Endothelial cell of umbilical vein (primary cell): ENCODE measurements around the gene DHRS12. TPM values are rescaled to one million over a fixed set of nuclear protein-coding genes. Genes with fewer than 3 reads are reported as not detected.

Experiments
- BruUV-seq: library from RNA; stranded (reverse); fragments of 400-500 nt; replicated peaks from 2 replicates; lab custom pipeline; 2021; lab: Mats Ljungman, UMichigan
- CTCF ChIA-PET: fragments of 300-600, 350-600 bp; sonication (Branson Sonifier 250); formaldehyde crosslinking; loops from one replicate; lab custom pipeline; 2021; ENCODE audit warnings: antibody characterized with exemption, inconsistent platforms; lab: Charles Lee
- POLR2A ChIA-PET: fragments of 300-600, 350-600 bp; sonication (Branson Sonifier 250); formaldehyde crosslinking; loops from one replicate; lab custom pipeline; 2021; ENCODE audit warnings: antibody characterized with exemption, inconsistent platforms; lab: Charles Lee
- DNase-seq: peaks from one replicate; pipeline ENCODE4 v3.0.0-alpha.2; 2011; ENCODE audit warnings: low read depth, low spot score
- FAIRE-seq: peaks from 2 replicates; lab custom pipeline; 2011; peaks lifted over from hg19 to GRCh38; lab: Jason Lieb, UNC
- H2AFZ ChIP-seq: 2 replicates; pipeline ENCODE4 v1.6.0; 2012; ENCODE audit warnings: low read depth, low read length, control low read depth, inconsistent platforms
- H3K27ac ChIP-seq: 2 replicates; pipeline ENCODE4 v1.5.1; 2011; ENCODE audit warnings: low read depth, mild to moderate bottlenecking, control low read depth, low read length, moderate library complexity; ENCODE audit not compliant: insufficient read depth
- H3K27me3 ChIP-seq, 2 experiments: 2 replicates each; pipeline versions ENCODE4 v1.6.0 to v1.6.1; 2011; ENCODE audit warnings: low read length in 2 of 2, mixed read lengths in 1 of 2; ENCODE audit not compliant: control insufficient read depth in 2 of 2, insufficient read depth in 2 of 2
- H3K36me3 ChIP-seq, 2 experiments: 2 replicates in 1 of 2; 3 replicates in 1 of 2; pipeline ENCODE4 v1.5.1; 2011; ENCODE audit warnings: low read length in 2 of 2, mild to moderate bottlenecking in 1 of 2, moderate library complexity in 1 of 2; ENCODE audit not compliant: control insufficient read depth in 2 of 2, insufficient read depth in 2 of 2; ENCODE audit errors: extremely low read depth in 1 of 2
- H3K4me1 ChIP-seq: 3 replicates; pipeline ENCODE4 v1.5.1; 2011; ENCODE audit warnings: mild to moderate bottlenecking, low read length; ENCODE audit not compliant: control insufficient read depth, insufficient read depth; ENCODE audit errors: extremely low read depth
- H3K4me2 ChIP-seq: 2 replicates; pipeline ENCODE4 v1.6.1; 2011; ENCODE audit warnings: low read length, control low read depth, mixed read lengths; ENCODE audit not compliant: insufficient read depth
- H3K4me3 ChIP-seq, 3 experiments: fragments of 200-600 bp in 1 of 3; sonication (generic), shearing (Covaris generic) in 1 of 3; replicated peaks in 1 of 3; 2 replicates each; pipeline ENCODE4 v1.5.1; 2011 to 2016; ENCODE audit warnings: control low read depth in 3 of 3, low read length in 3 of 3, mild to moderate bottlenecking in 2 of 3, inconsistent platforms in 1 of 3, low read depth in 1 of 3, moderate library complexity in 1 of 3; ENCODE audit not compliant: insufficient read depth in 1 of 3
- H3K79me2 ChIP-seq: 2 replicates; pipeline ENCODE4 v1.6.0; 2012; ENCODE audit warnings: low read length, inconsistent platforms; ENCODE audit not compliant: control insufficient read depth, insufficient read depth
- H3K9ac ChIP-seq: replicated peaks from 2 replicates; pipeline ENCODE3; 2011; ENCODE audit warnings: low read length, control low read depth; ENCODE audit not compliant: insufficient read depth; ENCODE audit errors: extremely low read depth
- H3K9me1 ChIP-seq: replicated peaks from 3 replicates; pipeline ENCODE4 v1.6.0; 2011; ENCODE audit warnings: mild to moderate bottlenecking, low read length; ENCODE audit not compliant: control insufficient read depth, insufficient read depth; ENCODE audit errors: extremely low read depth
- H3K9me3 ChIP-seq: replicated peaks from 2 replicates; pipeline ENCODE4 v1.5.1; 2012; ENCODE audit warnings: low read length, inconsistent platforms; ENCODE audit not compliant: control insufficient read depth, insufficient read depth
- H4K20me1 ChIP-seq: replicated peaks from 2 replicates; pipeline ENCODE3; 2011; ENCODE audit warnings: mild to moderate bottlenecking, low read length; ENCODE audit not compliant: control insufficient read depth, insufficient read depth; ENCODE audit errors: extremely low read depth
- CTCF ChIP-seq, 2 donors: IDR thresholded peaks; 1 replicate in 1 of 2; 2 replicates in 1 of 2; pipeline ENCODE4 v1.5.1; 2011; ENCODE audit warnings: low read length in 2 of 2, mild to moderate bottlenecking in 2 of 2, moderate library complexity in 2 of 2, control low read depth in 1 of 2, inconsistent platforms in 1 of 2, low read depth in 1 of 2; ENCODE audit not compliant: insufficient read depth in 1 of 2; ENCODE audit errors: extremely low read depth in 1 of 2
- EZH2 ChIP-seq: IDR thresholded peaks from 2 replicates; pipeline ENCODE4 v1.6.1; 2012; ENCODE audit warnings: borderline replicate concordance, low read depth, mild to moderate bottlenecking, moderate library complexity, low read length, inconsistent platforms; ENCODE audit not compliant: severe bottlenecking
- FOS ChIP-seq: IDR thresholded peaks from 2 replicates; pipeline ENCODE4 v1.6.1; 2011; ENCODE audit warnings: mild to moderate bottlenecking, low read length, moderate library complexity, borderline replicate concordance; ENCODE audit not compliant: insufficient read depth
- GATA2 ChIP-seq: IDR thresholded peaks from 2 replicates; pipeline ENCODE4 v1.7.0; 2011; ENCODE audit warnings: low read depth, mild to moderate bottlenecking, moderate library complexity, mixed read lengths, low read length; ENCODE audit not compliant: insufficient read length, insufficient read depth
- JUN ChIP-seq: IDR thresholded peaks from 2 replicates; pipeline ENCODE4 v1.6.1; 2011; ENCODE audit warnings: borderline replicate concordance, low read depth; ENCODE audit not compliant: insufficient read length, insufficient read depth
- MYC ChIP-seq: IDR thresholded peaks from one replicate; pipeline ENCODE4 v1.6.1; 2011; ENCODE audit warnings: mild to moderate bottlenecking, low read depth, low read length
- POLR2A ChIP-seq: IDR thresholded peaks from 2 replicates; pipeline ENCODE4 v1.6.1; 2012; ENCODE audit warnings: low read depth, mild to moderate bottlenecking, control low read depth, low read length
- POLR2AphosphoS5 ChIP-seq: IDR thresholded peaks from 2 replicates; pipeline ENCODE4 v1.6.1; 2012; ENCODE audit warnings: low read depth, mild to moderate bottlenecking, control low read depth, low read length, moderate library complexity; ENCODE audit not compliant: insufficient read depth
- dilution Hi-C: fragments of 300-500 bp; cut with MboI; formaldehyde crosslinking; loops from one replicate; pipeline ENCODE4 v1.15.0; 2019; ENCODE audit warnings: low sequenced_read_pairs; ENCODE audit not compliant: extremely low pct_ligation_motif_present
- intact Hi-C: fragments of 100-400 bp; cut with micrococcal nuclease; formaldehyde crosslinking; loops from one replicate; pipeline ENCODE4 v1.10.0; 2022
- polyA plus RNA-seq, 4 experiments: library from polyadenylated mRNA; depleted of rRNA in 3 of 4; stranded (reverse) in 3 of 4; unstranded in 1 of 4; fragments of >200 nt; gene quantifications; 2 replicates each; pipeline versions ENCODE4 v1.2.1 to v1.2.3, GENCODE V29; 2011 to 2012; ENCODE audit warnings: missing spikeins in 1 of 4
- total RNA-seq: library from RNA; stranded (reverse); gene quantifications from 2 replicates; pipeline ENCODE4 v1.2.3, GENCODE V29; 2021
- TF ChIP-seq, protein P1 (sequence below): IDR thresholded peaks from 2 replicates; pipeline ENCODE4 v1.6.1; 2011; ENCODE audit not compliant: insufficient read depth, insufficient read length

The DHRS12 gene
- total and polyA plus RNA-seq, 2 donors (not counting 3 experiments of a cell fraction or from before 2014, with no cell fraction given) = 8.9 to 9.1 TPM

DNA sequence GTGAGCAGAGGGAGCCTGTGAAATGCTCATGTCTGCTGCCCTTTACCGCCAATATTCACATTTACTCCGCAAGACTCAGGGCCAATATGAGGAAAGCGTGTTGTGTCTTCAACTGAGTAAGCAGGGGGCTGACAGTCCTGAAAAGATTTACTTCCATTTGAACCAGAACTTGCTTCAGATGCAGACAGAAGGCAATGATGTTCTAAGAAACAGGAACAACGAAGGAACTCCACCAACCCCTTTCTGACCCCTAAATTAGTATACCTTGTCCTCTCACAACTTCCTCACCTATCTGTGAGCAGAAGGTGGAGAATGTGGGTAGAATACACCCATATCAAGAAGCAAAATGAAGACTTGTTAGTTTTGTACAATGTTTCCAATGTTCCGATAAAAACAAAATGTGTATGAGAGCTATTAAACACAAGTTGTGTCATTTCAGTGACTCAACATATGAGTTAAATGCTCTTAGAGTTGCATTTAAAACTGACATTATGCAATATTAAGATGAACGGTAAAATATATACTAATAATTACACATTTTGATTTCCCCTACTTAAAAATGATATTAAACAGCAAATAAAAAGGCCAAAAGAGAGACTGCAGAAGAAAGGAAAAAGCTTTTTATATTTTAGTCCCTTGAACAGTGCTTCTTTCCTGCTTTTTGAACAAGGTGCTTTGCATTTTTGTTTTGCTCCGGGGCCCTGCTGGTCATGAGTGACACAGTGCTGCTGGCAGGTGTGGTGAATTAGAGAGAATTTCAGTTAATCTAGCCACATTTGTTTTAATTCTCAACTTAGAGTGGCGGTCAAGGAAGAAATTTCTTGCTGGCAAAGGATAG is 25.0 kb upstream of the DHRS12 start:
- ChIA-PET POLR2A (no interaction called here), CTCF (interaction anchor here (0.9 to 4.0 kb wide), 4 partner anchors 13 to 703 kb away, joined by 3 to 19 read pairs (median 4); no protein-coding TSS in a partner anchor)
- Histone ChIP-seq H3K36me3 (no peaks in the 10 kb centered on the region), H2AFZ (no peak overlapping the region), H4K20me1 (no peaks in the 10 kb centered on the region), H3K4me1 (no peaks in the 10 kb centered on the region), H3K9ac (no peak overlapping the region), H3K9me3 (no peaks in the 10 kb centered on the region), H3K4me2 (no peak overlapping the region), H3K27ac (no peak overlapping the region), H3K27me3 (peaks cover 0 to 8% of the 10 kb centered on the region in 2 experiments), H3K4me3 (no peak overlapping the region), H3K79me2 (no peaks in the 10 kb centered on the region), H3K9me1 (no peaks in the 10 kb centered on the region)
- no peak for FAIRE-seq
- BruUV-seq = no TSS peak
- intact Hi-C loops = no loop called here
- DNase-seq = no peak
- TF ChIP-seq, protein P1, sequence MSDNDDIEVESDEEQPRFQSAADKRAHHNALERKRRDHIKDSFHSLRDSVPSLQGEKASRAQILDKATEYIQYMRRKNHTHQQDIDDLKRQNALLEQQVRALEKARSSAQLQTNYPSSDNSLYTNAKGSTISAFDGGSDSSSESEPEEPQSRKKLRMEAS = no peak
- no peak for TF ChIP-seq POLR2AphosphoS5
- no peak for TF ChIP-seq GATA2
- TF ChIP-seq EZH2 = no peak
- TF ChIP-seq CTCF (IDR thresholded peaks at IDR 0.05; ENCODE audit: extremely low read depth in 1 of 2, insufficient read depth in 1 of 2, low read depth in 1 of 2, low read length in 2 of 2) = no peak
- no peak for TF ChIP-seq JUN
- no peak for TF ChIP-seq FOS
- no peak for TF ChIP-seq MYC
- TF ChIP-seq POLR2A = no peak
- dilution Hi-C loops = no loop called here
